Activated naive CD4-positive, alpha-beta T cell treated with anti-CD3 and anti-CD28 coated beads, Interleukin-2, amount 10 ng/mL, durations not matched to agents 7 days and 5 days (primary cell): ENCODE measurements around the gene TBX1.
A peak's percentile ranks its signal among the peaks of the same experiment; 100 is the strongest.
"Not testable (repeated sequence)": the region's sequence is repeated elsewhere in the genome, so short reads cannot be mapped to it uniquely, and the experiment has no call there.

Experiments
- CTCF ChIA-PET: fragments of 350-600 bp; sonication (Branson Sonifier 250); formaldehyde crosslinking; loops from one replicate; lab custom pipeline; 2021; ENCODE audit warnings: antibody characterized with exemption; lab: Charles Lee
- DNase-seq: peaks from one replicate; pipeline ENCODE4 v3.0.0-alpha.2; 2020
- H3K27ac Mint-ChIP-seq: one replicate; pipeline ENCODE4 v1.8.0; 2021; ENCODE audit warnings: mild to moderate bottlenecking, moderate library complexity, mixed read lengths
- H3K27me3 Mint-ChIP-seq: one replicate; pipeline ENCODE4 v1.8.0; 2021; ENCODE audit warnings: mild to moderate bottlenecking, mixed read lengths
- H3K36me3 Mint-ChIP-seq: one replicate; pipeline ENCODE4 v1.8.0; 2021; ENCODE audit warnings: mixed read lengths
- H3K4me1 Mint-ChIP-seq: one replicate; pipeline ENCODE4 v1.8.0; 2021; ENCODE audit warnings: mixed read lengths
- H3K4me3 Mint-ChIP-seq: one replicate; pipeline ENCODE4 v1.8.0; 2021; ENCODE audit warnings: mild to moderate bottlenecking, moderate library complexity, mixed read lengths
- H3K9me3 Mint-ChIP-seq: one replicate; pipeline ENCODE4 v1.8.0; 2021; ENCODE audit warnings: mixed read lengths

The TBX1 gene

DNA sequence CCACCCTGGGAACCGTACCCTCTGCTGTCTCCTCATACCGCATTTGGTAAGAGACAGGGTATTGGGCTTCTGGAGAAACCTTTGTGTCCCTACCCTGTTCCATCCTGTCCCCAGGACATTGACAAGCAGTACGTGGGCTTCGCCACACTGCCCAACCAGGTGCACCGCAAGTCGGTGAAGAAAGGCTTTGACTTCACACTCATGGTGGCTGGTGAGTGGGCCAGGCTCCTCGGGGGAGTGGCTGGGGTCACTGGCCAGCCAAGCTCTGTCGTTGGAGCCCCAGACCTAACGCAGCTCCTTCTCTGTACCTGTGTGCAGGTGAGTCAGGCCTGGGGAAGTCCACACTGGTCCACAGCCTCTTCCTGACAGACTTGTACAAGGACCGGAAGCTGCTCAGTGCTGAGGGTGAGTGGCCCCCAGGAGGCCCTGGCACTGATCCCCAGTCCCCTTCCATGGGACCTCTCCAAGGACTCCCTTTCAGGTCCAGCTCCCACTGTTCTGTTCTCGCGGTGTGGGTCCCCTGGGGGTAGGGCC lies 41.0 kb upstream of the TBX1 start:
- DNase-seq = no peak
- H3K4me1 Mint-ChIP-seq = peaks cover 11% of the 10 kb centered on the region
- no peak overlapping the region for H3K27ac Mint-ChIP-seq
- no peaks in the 10 kb centered on the region for H3K36me3 Mint-ChIP-seq
- H3K4me3 Mint-ChIP-seq = peak overlapping the region; percentile 60
- CTCF ChIA-PET = interaction anchor here (2.2 kb wide), 1 partner anchor 11 kb away, joined by 9 read pairs; no protein-coding TSS in a partner anchor
- no peaks in the 10 kb centered on the region for H3K9me3 Mint-ChIP-seq
- peaks cover 87% of the 10 kb centered on the region for H3K27me3 Mint-ChIP-seq

DNA sequence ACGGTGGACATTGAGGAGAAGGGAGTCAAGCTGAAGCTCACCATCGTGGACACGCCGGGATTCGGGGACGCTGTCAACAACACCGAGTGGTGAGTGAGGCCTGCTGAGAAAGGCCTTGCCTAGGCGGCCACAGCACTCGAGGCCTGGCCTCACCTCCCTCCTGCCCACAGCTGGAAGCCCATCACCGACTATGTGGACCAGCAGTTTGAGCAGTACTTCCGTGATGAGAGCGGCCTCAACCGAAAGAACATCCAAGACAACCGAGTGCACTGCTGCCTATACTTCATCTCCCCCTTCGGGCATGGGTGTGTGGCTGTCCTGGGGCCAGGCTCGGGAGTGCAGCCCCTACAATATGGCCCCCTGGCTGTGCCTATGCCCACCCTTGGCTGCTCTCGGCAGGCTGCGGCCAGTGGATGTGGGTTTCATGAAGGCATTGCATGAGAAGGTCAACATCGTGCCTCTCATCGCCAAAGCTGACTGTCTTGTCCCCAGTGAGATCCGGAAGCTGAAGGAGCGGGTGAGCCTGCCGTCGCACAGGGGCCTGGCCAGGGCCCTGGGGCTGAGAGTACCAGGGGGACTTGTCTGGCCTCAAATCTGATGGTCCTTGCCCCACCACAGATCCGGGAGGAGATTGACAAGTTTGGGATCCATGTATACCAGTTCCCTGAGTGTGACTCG lies 40.3 kb upstream of the TBX1 start:
- H3K9me3 Mint-ChIP-seq = no peaks in the 10 kb centered on the region
- CTCF ChIA-PET = interaction anchor here (2.2 kb wide), 1 partner anchor 10 kb away, joined by 9 read pairs; no protein-coding TSS in a partner anchor
- H3K36me3 Mint-ChIP-seq = no peaks in the 10 kb centered on the region
- no peak overlapping the region for H3K4me3 Mint-ChIP-seq
- H3K4me1 Mint-ChIP-seq = peaks cover 13% of the 10 kb centered on the region
- H3K27me3 Mint-ChIP-seq = peaks cover 87% of the 10 kb centered on the region
- no peak for DNase-seq
- H3K27ac Mint-ChIP-seq = no peak overlapping the region

DNA sequence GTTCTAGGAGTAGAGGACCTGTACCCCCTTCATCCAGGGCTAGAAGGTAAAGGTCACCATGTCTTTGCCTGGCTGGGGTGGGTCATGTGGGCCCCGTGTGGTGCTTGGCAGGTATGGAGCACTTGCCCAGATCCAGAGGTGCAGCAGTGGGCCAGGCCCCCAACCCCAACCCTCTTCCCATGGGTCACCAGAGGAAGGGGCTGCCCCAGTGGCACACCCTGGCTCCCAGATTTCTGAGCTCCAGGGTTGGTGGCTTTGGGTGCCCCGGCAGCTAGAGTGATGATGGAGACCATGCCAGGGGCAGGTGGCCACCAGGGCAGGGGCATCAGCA lies 39.6 kb upstream of the TBX1 start:
- Mint-ChIP-seq H3K36me3 (no peaks in the 10 kb centered on the region), H3K27ac (no peak overlapping the region), H3K27me3 (peaks cover 85% of the 10 kb centered on the region), H3K9me3 (no peaks in the 10 kb centered on the region), H3K4me3 (no peak overlapping the region), H3K4me1 (peaks cover 13% of the 10 kb centered on the region)
- DNase-seq = no peak
- CTCF ChIA-PET = interaction anchor here (2.2 kb wide), 1 partner anchor 10 kb away, joined by 9 read pairs; no protein-coding TSS in a partner anchor

GRCh38 chr22:19721330-19722177 lies 39.0 kb upstream of the TBX1 start:
- Mint-ChIP-seq H3K9me3 (no peaks in the 10 kb centered on the region), H3K4me1 (peaks cover 13% of the 10 kb centered on the region), H3K36me3 (no peaks in the 10 kb centered on the region), H3K27ac (no peak overlapping the region), H3K4me3 (no peak overlapping the region), H3K27me3 (peaks cover 82% of the 10 kb centered on the region)
- DNase-seq = no peak
- CTCF ChIA-PET = interaction anchor here (2.2 kb wide), 1 partner anchor 9 kb away, joined by 9 read pairs; no protein-coding TSS in a partner anchor

DNA sequence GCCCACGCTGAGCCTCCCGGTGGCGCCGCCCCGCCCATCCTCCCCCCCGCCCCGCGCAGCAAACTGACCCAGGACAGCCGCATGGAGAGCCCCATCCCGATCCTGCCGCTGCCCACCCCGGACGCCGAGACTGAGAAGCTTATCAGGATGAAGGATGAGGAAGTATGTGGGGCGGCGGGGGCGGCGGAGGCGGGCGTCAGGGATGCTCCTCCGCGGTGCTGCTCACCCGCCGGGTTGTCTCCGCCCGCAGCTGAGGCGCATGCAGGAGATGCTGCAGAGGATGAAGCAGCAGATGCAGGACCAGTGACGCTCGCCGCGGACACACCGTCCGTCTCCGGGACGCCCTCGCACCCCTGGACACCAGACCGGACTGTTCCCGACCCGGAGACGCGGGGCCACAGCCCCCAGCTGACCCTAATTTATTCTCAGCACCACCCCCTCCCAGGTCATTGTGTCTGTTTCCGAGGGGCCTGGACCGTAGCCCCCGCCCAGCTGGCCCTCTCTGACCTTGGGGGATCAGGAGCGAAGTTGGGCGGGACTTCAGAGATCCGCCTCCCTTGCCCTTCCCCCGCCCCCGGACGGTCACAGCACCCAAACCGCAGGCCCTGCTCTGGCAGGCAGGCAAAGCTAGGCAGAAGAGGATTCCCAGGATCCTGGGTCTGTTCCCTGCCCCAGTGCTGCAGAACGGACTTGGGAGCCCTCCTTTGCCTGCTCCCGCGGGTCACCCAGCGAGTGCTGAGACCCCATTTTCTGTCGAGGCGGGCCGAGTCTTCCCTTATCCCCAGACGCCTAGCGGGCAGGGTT lies 38.2 kb upstream of the TBX1 start:
- H3K27me3 Mint-ChIP-seq = peaks cover 76% of the 10 kb centered on the region
- no peak for DNase-seq
- H3K27ac Mint-ChIP-seq = no peak overlapping the region
- CTCF ChIA-PET = no interaction called here
- no peak overlapping the region for H3K4me3 Mint-ChIP-seq
- peaks cover 13% of the 10 kb centered on the region for H3K4me1 Mint-ChIP-seq
- H3K36me3 Mint-ChIP-seq = no peaks in the 10 kb centered on the region
- H3K9me3 Mint-ChIP-seq = no peaks in the 10 kb centered on the region

DNA sequence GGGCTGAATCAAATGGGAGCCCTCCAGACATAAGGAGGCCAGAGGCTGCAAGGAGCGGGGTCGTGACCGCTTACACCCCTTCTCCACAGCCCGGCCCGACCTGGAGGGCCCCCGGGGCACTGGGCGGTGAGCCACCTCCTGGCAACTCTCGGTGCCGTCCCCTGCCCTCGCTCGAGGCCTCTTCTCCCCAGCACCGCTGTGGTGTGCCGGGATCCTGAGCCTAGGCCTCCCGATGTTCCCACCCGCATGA lies 37.7 kb upstream of the TBX1 start:
- CTCF ChIA-PET = no interaction called here
- H3K9me3 Mint-ChIP-seq = no peaks in the 10 kb centered on the region
- H3K4me1 Mint-ChIP-seq = peaks cover 10% of the 10 kb centered on the region
- no peak overlapping the region for H3K4me3 Mint-ChIP-seq
- H3K36me3 Mint-ChIP-seq = no peaks in the 10 kb centered on the region
- H3K27me3 Mint-ChIP-seq = peaks cover 77% of the 10 kb centered on the region
- DNase-seq = no peak
- no peak overlapping the region for H3K27ac Mint-ChIP-seq

- Mint-ChIP-seq H3K27ac (no peak within 1 kb of the TSS), H3K36me3 (no peaks in the 10 kb centered on the region), H3K9me3 (no peaks in the 10 kb centered on the region), H3K4me3 (no peak within 1 kb of the TSS), H3K4me1 (peaks cover 10% of the 10 kb centered on the region), H3K27me3 (peaks cover 82% of the 10 kb centered on the region)
- DNase-seq = peak; percentile 43
- CTCF ChIA-PET = interaction anchor here (0.7 to 1.4 kb wide), 9 partner anchors 19 to 231 kb away, joined by 3 to 6 read pairs (median 3); no protein-coding TSS in a partner anchor
Observed at GRCh38 chr22:19723232-19723982, 37.2 kb upstream of the TBX1 start, which contains the start of gene GP1BB. TSS of gene GP1BB (plus strand) at chr22:19723539. CDS start at chr22:19723570, 31 bp downstream.

DNA sequence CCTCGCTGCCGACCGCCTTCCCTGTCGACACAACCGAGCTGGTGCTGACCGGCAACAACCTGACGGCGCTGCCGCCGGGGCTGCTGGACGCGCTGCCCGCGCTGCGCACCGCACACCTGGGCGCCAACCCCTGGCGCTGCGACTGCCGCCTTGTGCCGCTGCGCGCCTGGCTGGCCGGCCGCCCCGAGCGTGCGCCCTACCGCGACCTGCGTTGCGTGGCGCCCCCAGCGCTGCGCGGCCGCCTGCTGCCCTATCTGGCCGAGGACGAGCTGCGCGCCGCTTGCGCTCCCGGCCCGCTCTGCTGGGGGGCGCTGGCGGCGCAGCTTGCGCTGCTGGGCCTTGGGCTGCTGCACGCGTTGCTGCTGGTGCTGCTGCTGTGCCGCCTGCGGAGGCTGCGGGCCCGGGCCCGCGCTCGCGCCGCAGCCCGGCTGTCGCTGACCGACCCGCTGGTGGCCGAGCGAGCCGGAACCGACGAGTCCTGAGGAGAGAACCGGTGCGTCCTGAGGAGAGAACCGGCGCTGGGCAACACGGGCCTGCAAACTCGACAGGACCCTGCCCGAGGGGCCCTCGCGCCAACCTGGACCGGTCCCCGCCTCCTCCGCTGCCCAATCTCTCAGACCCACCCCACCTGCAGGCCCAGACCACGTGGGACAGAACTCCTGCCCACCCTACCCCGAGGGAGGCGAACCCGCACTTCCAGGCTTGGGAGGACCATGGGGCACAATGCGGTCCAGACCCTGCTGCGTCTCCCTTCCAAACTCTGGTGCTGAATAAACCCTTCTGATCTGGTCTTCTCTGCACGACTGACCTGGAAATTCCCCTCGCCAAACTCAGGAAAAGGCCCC lies 36.4 kb upstream of the TBX1 start:
- Mint-ChIP-seq H3K4me3 (no peak overlapping the region), H3K27ac (no peak overlapping the region), H3K9me3 (no peaks in the 10 kb centered on the region), H3K36me3 (no peaks in the 10 kb centered on the region), H3K27me3 (peaks cover 87% of the 10 kb centered on the region), H3K4me1 (peaks cover 9% of the 10 kb centered on the region)
- peak; percentile 48 for DNase-seq
- CTCF ChIA-PET = interaction anchor here (0.7 to 1.4 kb wide), 9 partner anchors 18 to 230 kb away, joined by 3 to 6 read pairs (median 3); no protein-coding TSS in a partner anchor

- Mint-ChIP-seq H3K4me3 (no peak overlapping the region), H3K27me3 (peaks cover 84% of the 10 kb centered on the region), H3K4me1 (peaks cover 6% of the 10 kb centered on the region), H3K9me3 (no peaks in the 10 kb centered on the region), H3K36me3 (no peaks in the 10 kb centered on the region), H3K27ac (no peak overlapping the region)
- no peak for DNase-seq
- CTCF ChIA-PET = no interaction called here
Observed at GRCh38 chr22:19724927-19725661, 35.5 kb upstream of the TBX1 start.

DNA sequence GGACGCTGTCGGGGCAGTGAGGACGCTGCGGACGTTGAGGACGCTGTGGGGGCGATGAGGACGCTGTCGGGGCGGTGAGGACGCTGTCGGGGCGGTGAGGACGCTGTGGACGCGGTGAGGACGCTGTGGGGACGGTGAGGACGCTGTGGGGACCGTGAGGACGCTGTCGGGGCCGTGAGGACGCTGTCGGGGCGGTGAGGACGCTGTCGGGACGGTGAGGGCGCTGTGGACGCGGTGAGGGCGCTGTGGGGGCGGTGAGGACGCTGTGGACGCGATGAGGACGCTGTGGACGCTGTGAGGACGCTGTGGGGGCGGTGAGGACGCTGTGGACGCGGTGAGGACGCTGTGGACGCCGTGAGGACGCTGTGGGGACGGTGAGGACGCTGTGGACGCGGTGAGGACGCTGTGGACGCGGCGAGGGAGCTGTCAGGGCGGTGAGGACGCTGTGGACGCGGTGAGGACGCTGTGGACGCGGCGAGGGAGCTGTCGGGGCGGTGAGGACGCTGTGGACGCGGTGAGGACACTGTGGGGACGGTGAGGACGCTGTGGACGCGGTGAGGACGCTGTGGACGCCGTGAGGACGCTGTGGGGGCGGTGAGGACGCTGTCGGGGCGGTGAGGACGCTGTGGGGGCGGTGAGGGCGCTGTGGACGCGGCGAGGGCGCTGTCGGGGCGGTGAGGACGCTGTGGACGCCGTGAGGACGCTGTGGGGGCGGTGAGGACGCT lies 34.4 kb upstream of the TBX1 start:
- DNase-seq, H3K4me3 Mint-ChIP-seq, H3K4me1 Mint-ChIP-seq, H3K27ac Mint-ChIP-seq, H3K36me3 Mint-ChIP-seq, H3K9me3 Mint-ChIP-seq, CTCF ChIA-PET: not testable (repeated sequence)
- peaks cover 82% of the 10 kb centered on the region for H3K27me3 Mint-ChIP-seq

DNA sequence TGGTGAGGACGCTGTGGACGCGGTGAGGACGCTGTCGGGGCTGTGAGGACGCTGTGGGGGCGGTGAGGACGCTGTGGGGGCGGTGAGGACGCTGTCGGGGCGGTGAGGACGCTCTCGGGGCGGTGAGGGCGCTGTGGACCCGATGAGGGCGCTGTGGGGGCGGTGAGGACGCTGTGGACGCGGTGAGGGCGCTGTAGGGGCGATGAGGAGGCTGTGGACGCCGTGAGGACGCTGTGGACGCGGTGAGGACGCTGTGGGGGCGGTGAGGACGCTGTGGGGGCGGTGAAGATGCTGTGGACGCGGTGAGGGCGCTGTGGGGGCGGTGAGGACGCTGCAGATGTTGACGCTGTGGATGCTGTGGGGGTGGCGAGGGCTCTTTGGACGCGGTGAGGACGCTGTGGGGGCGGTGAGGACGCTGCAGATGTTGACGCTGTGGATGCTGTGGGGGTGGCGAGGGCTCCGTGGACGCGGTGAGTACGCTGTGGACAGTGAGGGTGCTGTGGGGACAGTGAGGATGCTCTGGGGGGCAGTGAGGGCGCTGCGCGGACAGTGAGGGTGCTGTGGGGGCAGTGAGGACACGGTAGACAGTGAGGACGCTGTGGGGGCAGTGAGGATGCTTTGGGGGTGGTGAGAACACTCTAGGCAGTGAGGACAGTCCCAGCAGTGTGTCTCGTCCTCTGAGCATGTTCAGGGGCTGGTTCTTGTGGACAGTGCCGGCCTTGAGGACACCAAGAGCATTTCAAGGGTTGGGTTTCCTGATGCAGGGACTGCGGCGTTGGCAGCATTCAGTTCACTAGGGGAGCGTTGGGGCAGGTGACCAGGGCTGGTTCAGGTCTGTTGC lies 33.0 kb upstream of the TBX1 start:
- no peak overlapping the region for H3K27ac Mint-ChIP-seq
- CTCF ChIA-PET = no interaction called here
- DNase-seq = no peak
- no peaks in the 10 kb centered on the region for H3K9me3 Mint-ChIP-seq
- H3K27me3 Mint-ChIP-seq = peaks cover 74% of the 10 kb centered on the region
- peaks cover 10% of the 10 kb centered on the region for H3K4me1 Mint-ChIP-seq
- no peak overlapping the region for H3K4me3 Mint-ChIP-seq
- no peaks in the 10 kb centered on the region for H3K36me3 Mint-ChIP-seq
